Myocyte (in vitro differentiated cells): ENCODE data around the gene GPRC5C. TPM values are rescaled to one million over a fixed set of nuclear protein-coding genes. Genes with fewer than 3 reads are reported as not detected.

Source experiments
- DNase-seq: peaks from one replicate; pipeline ENCODE4 v3.0.0-alpha.2; 2012; ENCODE audit warnings: low read depth
- total RNA-seq: library from RNA; depleted of rRNA; stranded (reverse); fragments of >200 nt; gene quantifications from 2 replicates; pipeline ENCODE4 v1.2.3, GENCODE V29; 2014

Gene GPRC5C
- total RNA-seq, 1 donor from 2014 or later = not detected

GRCh38 chr17:74432424-74432690, 469 bp downstream of the GPRC5C start:
- DNase-seq = no peak

GRCh38 chr17:74432766-74433391, 991 bp downstream of the GPRC5C start:
- no peak for DNase-seq

GRCh38 chr17:74433421-74434121, 1.7 kb downstream of the GPRC5C start:
- DNase-seq = no peak

- DNase-seq = no peak
Observed at GRCh38 chr17:74435775-74436359, 4.0 kb downstream of the GPRC5C start.

- DNase-seq = no peak
Observed at GRCh38 chr17:74437702-74438101, 5.8 kb downstream of the GPRC5C start.

- no peak for DNase-seq
Observed at GRCh38 chr17:74439691-74440567, 8.0 kb downstream of the GPRC5C start.

- no peak for DNase-seq
Observed at GRCh38 chr17:74441537-74441936, 9.6 kb downstream of the GPRC5C start.

- no peak for DNase-seq
Observed at GRCh38 chr17:74442291-74442669, 10.4 kb downstream of the GPRC5C start.

- no peak for DNase-seq
Observed at GRCh38 chr17:74442670-74443515, 11.0 kb downstream of the GPRC5C start.

GRCh38 chr17:74443516-74444296, 11.8 kb downstream of the GPRC5C start:
- DNase-seq = no peak

GRCh38 chr17:74444406-74444805, 12.5 kb downstream of the GPRC5C start:
- DNase-seq = no peak

- no peak for DNase-seq
Observed at GRCh38 chr17:74445158-74445557, 13.3 kb downstream of the GPRC5C start.

- DNase-seq = no peak
Observed at GRCh38 chr17:74446551-74447500, 14.9 kb downstream of the GPRC5C start.

GRCh38 chr17:74447628-74448159, 15.8 kb downstream of the GPRC5C start:
- DNase-seq = no peak

GRCh38 chr17:74448756-74449155, 16.9 kb downstream of the GPRC5C start:
- DNase-seq = no peak

- DNase-seq = no peak
Observed at GRCh38 chr17:74449306-74449705, 17.4 kb downstream of the GPRC5C start.

GRCh38 chr17:74449773-74450172, 17.9 kb downstream of the GPRC5C start:
- DNase-seq = no peak

GRCh38 chr17:74450231-74450630, 18.3 kb downstream of the GPRC5C start:
- no peak for DNase-seq

GRCh38 chr17:74450925-74451403, 19.1 kb downstream of the GPRC5C start:
- DNase-seq = no peak
